Upper lobe of left lung (tissue), 6 donors: Measurements from ENCODE around the gene ACVRL1. TPM values are rescaled to one million over a fixed set of nuclear protein-coding genes. Genes with fewer than 3 reads are reported as not detected.

ENCODE experiments used
- ATAC-seq, 2 donors: fragments of 200-7000 bp; cut with Tn5 transposase; one replicate each; pipeline ENCODE4 v1.9.1; 2022; ENCODE audit warnings: mild to moderate bottlenecking in 2 of 2, moderate library complexity in 2 of 2; ENCODE audit not compliant: low FRiP score in 2 of 2
- DNase-seq, 2 donors: peaks; one replicate each; pipeline ENCODE4 v3.0.0-alpha.2; 2019 to 2020
- H3K27ac ChIP-seq, 4 donors: fragments of 200-600 bp; sonication (generic); one replicate each; pipeline ENCODE4 v1.5.1; 2016 to 2019
- H3K27me3 ChIP-seq, 4 donors: fragments of 200-600 bp; sonication (generic); one replicate each; pipeline ENCODE4 v1.5.1; 2017 to 2019
- H3K36me3 ChIP-seq, 4 donors: fragments of 200-600 bp; sonication (generic); one replicate each; pipeline ENCODE4 v1.5.1; 2016 to 2019
- H3K4me1 ChIP-seq, 4 donors: fragments of 200-600 bp; sonication (generic); one replicate each; pipeline ENCODE4 v1.5.1; 2018 to 2019
- H3K4me3 ChIP-seq, 4 donors: fragments of 200-600 bp; sonication (generic); one replicate each; pipeline ENCODE4 v1.5.1; 2017 to 2019; ENCODE audit warnings: mild to moderate bottlenecking in 2 of 4, moderate library complexity in 1 of 4
- H3K9me3 ChIP-seq, 4 donors: fragments of 200-600 bp; sonication (generic); one replicate each; pipeline ENCODE4 v1.5.1; 2018 to 2019
- EP300 ChIP-seq, 4 donors: sonication (generic); formaldehyde crosslinking; IDR thresholded peaks; one replicate each; pipeline ENCODE4 v1.5.1; 2017; ENCODE audit warnings: antibody characterized with exemption in 4 of 4, control low read depth in 2 of 4
- POLR2A ChIP-seq, 4 donors: fragments of 450-650 bp; IDR thresholded peaks; one replicate each; pipeline ENCODE4 v1.5.1; 2016 to 2017; ENCODE audit warnings: antibody characterized with exemption in 4 of 4, mild to moderate bottlenecking in 2 of 4
- POLR2AphosphoS5 ChIP-seq, 2 donors: sonication (generic); formaldehyde crosslinking; IDR thresholded peaks; one replicate each; pipeline ENCODE4 v1.5.1; 2017; ENCODE audit warnings: antibody characterized with exemption in 2 of 2
- WGBS, 2 donors: methylation state at CpG; one replicate each; pipeline ENCODE4 v1.1.5; 2017 to 2018; 5-methylcytosine and 5-hydroxymethylcytosine counted together
- total RNA-seq, 6 donors: library from RNA; depleted of rRNA in 4 of 6; stranded (reverse); fragments of >200 nt in 4 of 6; gene quantifications; one replicate each; pipeline versions ENCODE4 v1.1.0 to v1.2.1, GENCODE V29; 2016 to 2021
- TF ChIP-seq, protein P1 (sequence below), 6 experiments: fragments of 450-650 bp in 4 of 6; fragments of 200-600 bp in 2 of 6; sonication (generic) in 2 of 6; IDR thresholded peaks; one replicate each; pipeline ENCODE4 v1.5.1; 2016 to 2019; ENCODE audit warnings: antibody characterized with exemption in 6 of 6
- donor health status: DM: no; HTN: no; CAD: no; lungs with moderate emphysema.
- donor health status: DM: no; HTN: yes; CAD: no; lungs with severe emphysema.

Gene ACVRL1
- total RNA-seq, 6 donors from 2014 or later, result 62.9 to 265 (median 180) TPM

DNA sequence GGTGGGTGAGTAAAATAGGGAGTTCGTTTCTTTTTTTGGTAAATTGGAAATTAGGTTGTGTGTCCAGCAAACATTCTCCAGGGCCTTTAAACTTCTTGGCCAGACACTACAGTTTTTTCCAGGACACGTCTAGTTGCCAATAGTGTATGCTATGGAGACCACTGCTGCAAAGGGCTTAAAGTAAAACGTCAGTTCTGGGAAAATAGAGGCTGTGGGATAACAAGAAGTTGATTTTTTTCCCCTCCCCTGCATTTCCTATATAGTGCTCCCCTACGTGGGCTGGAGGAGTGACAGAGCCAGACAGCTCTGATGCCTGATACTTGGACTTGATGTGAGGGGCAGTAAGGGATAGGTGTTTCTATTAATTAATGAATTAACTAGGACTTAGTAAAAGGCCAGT lies 46.6 kb downstream of the ACVRL1 start:
- 22 to 28% methylated on average over 4 of the region's 4 CpGs for WGBS, 2 donors
- no peaks in the 10 kb centered on the region for H3K36me3 ChIP-seq
- H3K27me3 ChIP-seq, result no peaks in the 10 kb centered on the region
- peak overlapping the region; percentile 50 to 96 (median 73) for H3K27ac ChIP-seq
- ATAC-seq (no peak), DNase-seq (no peak)
- H3K9me3 ChIP-seq, result no peaks in the 10 kb centered on the region
- H3K4me3 ChIP-seq, result peak overlapping the region in 1 of 4 donors; percentile 96
- TF ChIP-seq EP300 (IDR thresholded peaks at IDR 0.05), result no peak
- no peak for TF ChIP-seq POLR2A (IDR thresholded peaks at IDR 0.05)
- TF ChIP-seq, protein P1, sequence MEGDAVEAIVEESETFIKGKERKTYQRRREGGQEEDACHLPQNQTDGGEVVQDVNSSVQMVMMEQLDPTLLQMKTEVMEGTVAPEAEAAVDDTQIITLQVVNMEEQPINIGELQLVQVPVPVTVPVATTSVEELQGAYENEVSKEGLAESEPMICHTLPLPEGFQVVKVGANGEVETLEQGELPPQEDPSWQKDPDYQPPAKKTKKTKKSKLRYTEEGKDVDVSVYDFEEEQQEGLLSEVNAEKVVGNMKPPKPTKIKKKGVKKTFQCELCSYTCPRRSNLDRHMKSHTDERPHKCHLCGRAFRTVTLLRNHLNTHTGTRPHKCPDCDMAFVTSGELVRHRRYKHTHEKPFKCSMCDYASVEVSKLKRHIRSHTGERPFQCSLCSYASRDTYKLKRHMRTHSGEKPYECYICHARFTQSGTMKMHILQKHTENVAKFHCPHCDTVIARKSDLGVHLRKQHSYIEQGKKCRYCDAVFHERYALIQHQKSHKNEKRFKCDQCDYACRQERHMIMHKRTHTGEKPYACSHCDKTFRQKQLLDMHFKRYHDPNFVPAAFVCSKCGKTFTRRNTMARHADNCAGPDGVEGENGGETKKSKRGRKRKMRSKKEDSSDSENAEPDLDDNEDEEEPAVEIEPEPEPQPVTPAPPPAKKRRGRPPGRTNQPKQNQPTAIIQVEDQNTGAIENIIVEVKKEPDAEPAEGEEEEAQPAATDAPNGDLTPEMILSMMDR (IDR thresholded peaks at IDR 0.05), result no peak
- no peak for TF ChIP-seq POLR2AphosphoS5 (IDR thresholded peaks at IDR 0.05)
- H3K4me1 ChIP-seq, result peaks cover 36 to 68% (median 42%) of the 10 kb centered on the region in 4 donors

GRCh38 chr12:51954561-51955361 lies 47.5 kb downstream of the ACVRL1 start:
- TF ChIP-seq, protein P1 (IDR thresholded peaks at IDR 0.05), result no peak
- TF ChIP-seq POLR2A (IDR thresholded peaks at IDR 0.05), result peak in 1 of 4 donors; percentile 20
- ATAC-seq (no peak), DNase-seq (no peak)
- Histone ChIP-seq H3K36me3 (no peaks in the 10 kb centered on the region), H3K4me3 (no peak overlapping the region), H3K4me1 (peaks cover 45 to 75% (median 49%) of the 10 kb centered on the region in 4 donors), H3K27me3 (no peaks in the 10 kb centered on the region), H3K27ac (peak overlapping the region; percentile 50 to 96 (median 73)), H3K9me3 (no peaks in the 10 kb centered on the region)
- 34 to 35% methylated on average over 7 of the region's 7 CpGs for WGBS, 2 donors

GRCh38 chr12:51955702-51956101 lies 48.4 kb downstream of the ACVRL1 start:
- Histone ChIP-seq H3K27me3 (no peaks in the 10 kb centered on the region), H3K36me3 (peaks cover 0 to 9% (median 0%) of the 10 kb centered on the region in 4 donors), H3K27ac (no peak overlapping the region), H3K4me3 (no peak overlapping the region), H3K4me1 (peaks cover 46 to 75% (median 52%) of the 10 kb centered on the region in 4 donors), H3K9me3 (no peaks in the 10 kb centered on the region)
- no peak for ATAC-seq
- 86 to 100% methylated on average over 1 of the region's 1 CpG for WGBS, 2 donors
- no peak for TF ChIP-seq POLR2A (IDR thresholded peaks at IDR 0.05)
- DNase-seq, result no peak

DNA sequence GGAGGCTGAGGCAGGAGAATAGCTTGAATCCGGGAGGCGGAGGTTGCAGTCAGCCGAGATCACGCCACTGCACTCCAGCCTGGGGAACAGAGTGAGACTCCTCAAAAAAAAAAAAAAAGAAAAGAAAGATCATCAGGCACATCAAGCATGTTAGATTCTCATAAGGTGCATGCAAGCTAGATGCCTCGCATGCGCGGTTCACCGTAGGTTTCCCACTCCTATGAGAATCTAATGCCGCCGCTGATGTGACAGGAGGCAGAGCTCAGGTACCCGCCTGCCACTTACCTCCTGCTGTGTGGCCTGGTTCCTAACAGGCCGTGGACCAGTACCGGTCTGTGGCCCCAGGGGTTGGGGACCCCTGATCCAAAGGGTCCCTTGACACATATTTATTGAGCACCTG lies 51.2 kb downstream of the ACVRL1 start:
- ATAC-seq (no peak), DNase-seq (no peak)
- Histone ChIP-seq H3K27me3 (no peaks in the 10 kb centered on the region), H3K27ac (peak overlapping the region in 1 of 4 donors; percentile 62), H3K9me3 (no peaks in the 10 kb centered on the region), H3K36me3 (peaks cover 0 to 12% (median 0%) of the 10 kb centered on the region in 4 donors), H3K4me3 (no peak overlapping the region), H3K4me1 (peaks cover 50 to 76% (median 58%) of the 10 kb centered on the region in 4 donors)
- TF ChIP-seq POLR2AphosphoS5 (IDR thresholded peaks at IDR 0.05), result no peak
- no peak for TF ChIP-seq POLR2A (IDR thresholded peaks at IDR 0.05)
- TF ChIP-seq, protein P1 (IDR thresholded peaks at IDR 0.05), result no peak
- TF ChIP-seq EP300 (IDR thresholded peaks at IDR 0.05), result no peak
- whole genome bisulfite sequencing, 2 donors, result 97 to 98% methylated on average over 13 of the region's 13 CpGs

DNA sequence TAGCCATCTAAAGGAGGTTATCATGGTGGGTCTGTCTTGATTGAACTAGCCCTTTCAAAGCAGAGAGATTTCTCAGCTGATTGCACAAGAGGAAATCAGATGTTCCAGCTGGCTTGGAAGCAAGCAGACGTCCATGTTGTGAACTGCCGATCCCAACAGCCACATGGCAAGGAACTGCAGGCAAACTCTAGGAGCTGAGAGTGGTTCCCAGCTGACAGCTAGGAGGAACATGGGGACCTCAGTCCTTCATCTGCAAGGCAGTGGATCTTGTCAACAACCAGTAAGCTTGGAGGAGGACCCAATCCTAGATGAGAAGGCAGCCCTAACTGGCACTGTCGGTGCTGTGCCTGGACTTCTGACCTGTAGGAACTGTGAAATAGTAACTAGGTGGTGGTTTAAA lies 51.9 kb downstream of the ACVRL1 start:
- H3K4me3 ChIP-seq, result no peak overlapping the region
- TF ChIP-seq POLR2A (IDR thresholded peaks at IDR 0.05) (no peak), POLR2AphosphoS5 (IDR thresholded peaks at IDR 0.05) (no peak), EP300 (IDR thresholded peaks at IDR 0.05) (no peak)
- TF ChIP-seq, protein P1 (IDR thresholded peaks at IDR 0.05), result no peak
- H3K27me3 ChIP-seq, result no peaks in the 10 kb centered on the region
- peak in 1 of 2 donors; percentile 52 for ATAC-seq
- H3K4me1 ChIP-seq, result peaks cover 43 to 69% (median 52%) of the 10 kb centered on the region in 4 donors
- H3K27ac ChIP-seq, result peak overlapping the region in 2 of 4 donors; percentile 26 to 62
- WGBS, 2 donors, result 41 to 56% methylated on average over 2 to 3 of the region's 3 CpGs
- peaks cover 0 to 12% (median 0%) of the 10 kb centered on the region in 4 donors for H3K36me3 ChIP-seq
- H3K9me3 ChIP-seq, result no peaks in the 10 kb centered on the region
- DNase-seq, result no peak
